Prostate gland (tissue), 2 donors: ENCODE data around the gene CHST3. TPM values are rescaled to one million over a fixed set of nuclear protein-coding genes. Genes with fewer than 3 reads are reported as not detected.
A peak's percentile ranks its signal among the peaks of the same experiment; 100 is the strongest.
"Not testable (repeated sequence)": the region's sequence is repeated elsewhere in the genome, so short reads cannot be mapped to it uniquely, and the experiment has no call there.

Source experiments
- DNase-seq: peaks from one replicate; pipeline ENCODE4 v3.0.0-alpha.2; 2019; ENCODE audit warnings: low spot score
- H3K27ac ChIP-seq, 2 donors: fragments of 200-600 bp; sonication (generic); 2 replicates each; pipeline ENCODE4 v1.5.1; 2017 to 2019
- H3K27me3 ChIP-seq: fragments of 200-600 bp; sonication (generic); replicated peaks from 2 replicates; pipeline ENCODE4 v1.5.1; 2019; ENCODE audit not compliant: insufficient read depth
- H3K36me3 ChIP-seq, 2 donors: fragments of 200-600 bp; sonication (generic); 1 replicate in 1 of 2; 2 replicates in 1 of 2; pipeline versions ENCODE4 v1.5.1 to v1.8.1; 2017 to 2019
- H3K4me1 ChIP-seq: fragments of 200-600 bp; sonication (generic); replicated peaks from 2 replicates; pipeline ENCODE4 v1.5.1; 2019
- H3K4me3 ChIP-seq, 2 donors: fragments of 200-600 bp; sonication (generic); 2 replicates each; pipeline ENCODE4 v1.5.1; 2017 to 2019
- H3K9me3 ChIP-seq: fragments of 200-600 bp; sonication (generic); 2 replicates; pipeline ENCODE4 v1.5.1; 2017
- CTCF ChIP-seq, 4 experiments: fragments of 200-600 bp in 2 of 4; fragments of 450-650 bp in 2 of 4; sonication (generic) in 2 of 4; IDR thresholded peaks; 1 replicate in 3 of 4; 2 replicates in 1 of 4; pipeline ENCODE4 v1.5.1; 2016 to 2019; ENCODE audit warnings: antibody characterized with exemption in 4 of 4, mild to moderate bottlenecking in 2 of 4, moderate library complexity in 2 of 4
- POLR2A ChIP-seq: fragments of 450-650 bp; IDR thresholded peaks from one replicate; pipeline ENCODE4 v1.6.1; 2016; ENCODE audit warnings: antibody characterized with exemption, mild to moderate bottlenecking
- POLR2AphosphoS5 ChIP-seq: sonication (generic); formaldehyde crosslinking; IDR thresholded peaks from one replicate; pipeline ENCODE4 v1.6.1; 2017; ENCODE audit warnings: antibody characterized with exemption
- WGBS: methylation state at CpG from one replicate; pipeline ENCODE4 v1.1.5; 2018; 5-methylcytosine and 5-hydroxymethylcytosine counted together
- intact Hi-C: fragments of 100-400 bp; cut with DNase I; formaldehyde crosslinking; loops from one replicate; pipeline ENCODE4 v1.14.2; 2022
- total RNA-seq, 2 donors: library from RNA; depleted of rRNA; stranded (reverse); fragments of >200 nt; gene quantifications; one replicate each; pipeline ENCODE4 v1.1.0, GENCODE V29; 2016

CHST3 gene
- total RNA-seq, 2 donors from 2014 or later: 16.5 to 197 TPM

GRCh38 chr10:72026278-72027111, 62.3 kb downstream of the CHST3 start:
- Histone ChIP-seq H3K36me3 (no peaks in the 10 kb centered on the region), H3K4me1 (no peaks in the 10 kb centered on the region), H3K9me3 (no peaks in the 10 kb centered on the region), H3K27me3 (no peaks in the 10 kb centered on the region), H3K27ac (peak overlapping the region; percentile 1 to 31), H3K4me3 (no peak overlapping the region)
- DNase-seq: no peak
- intact Hi-C loops: no loop called here
- WGBS: 82% methylated on average over 14 of the region's 14 CpGs
- TF ChIP-seq CTCF (IDR thresholded peaks at IDR 0.05) (no peak), POLR2AphosphoS5 (no peak), POLR2A (no peak)

DNA sequence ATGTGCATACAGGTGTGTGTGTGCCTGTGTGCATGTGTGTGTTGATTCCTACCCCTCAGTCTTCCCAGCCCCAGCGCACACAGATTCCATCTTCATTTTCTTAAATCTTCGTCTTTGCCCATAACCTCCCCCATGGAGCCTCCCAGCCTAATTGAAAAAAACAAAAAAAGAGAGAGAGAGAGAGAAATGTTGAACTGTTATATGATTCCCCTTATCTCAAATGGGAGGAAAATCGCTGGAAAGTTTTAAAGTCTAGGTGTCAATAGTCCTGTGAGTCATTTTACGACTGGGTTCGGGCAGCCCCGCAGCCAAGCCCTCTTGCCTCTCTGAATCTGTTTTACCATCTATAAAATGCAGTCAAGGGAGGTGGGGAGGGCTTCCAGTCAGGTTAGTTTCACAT, 63.3 kb downstream of the CHST3 start:
- no peaks in the 10 kb centered on the region for H3K27me3 ChIP-seq
- TF ChIP-seq CTCF (IDR thresholded peaks at IDR 0.05): no peak
- no peak for TF ChIP-seq POLR2A
- no peak for TF ChIP-seq POLR2AphosphoS5
- H3K4me1 ChIP-seq: no peaks in the 10 kb centered on the region
- no peaks in the 10 kb centered on the region for H3K36me3 ChIP-seq
- intact Hi-C loops: no loop called here
- H3K9me3 ChIP-seq: no peaks in the 10 kb centered on the region
- WGBS: 31% methylated on average over 6 of the region's 6 CpGs
- H3K27ac ChIP-seq: no peak overlapping the region
- no peak overlapping the region for H3K4me3 ChIP-seq
- no peak for DNase-seq

- no peak for DNase-seq
- intact Hi-C loops: no loop called here
- 89% methylated on average over 1 of the region's 1 CpG for WGBS
- TF ChIP-seq POLR2AphosphoS5: no peak
- Histone ChIP-seq H3K9me3 (no peaks in the 10 kb centered on the region), H3K27ac (no peak overlapping the region), H3K27me3 (no peaks in the 10 kb centered on the region), H3K4me3 (no peak overlapping the region), H3K4me1 (no peaks in the 10 kb centered on the region), H3K36me3 (no peaks in the 10 kb centered on the region)
Observed at GRCh38 chr10:72029414-72029813, 65.2 kb downstream of the CHST3 start.

GRCh38 chr10:72030762-72031543, 66.8 kb downstream of the CHST3 start:
- 78% methylated on average over 19 of the region's 19 CpGs for WGBS
- no peak for DNase-seq
- Histone ChIP-seq H3K4me3 (no peak overlapping the region), H3K4me1 (no peaks in the 10 kb centered on the region), H3K27me3 (no peaks in the 10 kb centered on the region), H3K27ac (peak overlapping the region; percentile 48 to 51), H3K9me3 (no peaks in the 10 kb centered on the region), H3K36me3 (no peaks in the 10 kb centered on the region)
- intact Hi-C loops: no loop called here
- TF ChIP-seq CTCF (IDR thresholded peaks at IDR 0.05) (no peak), POLR2A (no peak), POLR2AphosphoS5 (no peak)

GRCh38 chr10:72031706-72032105, 67.5 kb downstream of the CHST3 start:
- 91% methylated on average over 10 of the region's 10 CpGs for WGBS
- TF ChIP-seq CTCF (IDR thresholded peaks at IDR 0.05) (no peak), POLR2AphosphoS5 (no peak), POLR2A (no peak)
- DNase-seq: no peak

GRCh38 chr10:72032409-72033162, 68.4 kb downstream of the CHST3 start:
- H3K4me3 ChIP-seq, H3K27ac ChIP-seq, H3K36me3 ChIP-seq, H3K4me1 ChIP-seq, H3K27me3 ChIP-seq, H3K9me3 ChIP-seq, DNase-seq, intact Hi-C loops: not testable (repeated sequence)
- 87% methylated on average over 11 of the region's 11 CpGs for WGBS

More at GRCh38 chr10:72031706-72032105, 67.5 kb downstream of the CHST3 start:
- Histone ChIP-seq H3K27me3 (no peaks in the 10 kb centered on the region), H3K27ac (peak overlapping the region; percentile 48 to 51), H3K36me3 (no peaks in the 10 kb centered on the region), H3K9me3 (no peaks in the 10 kb centered on the region), H3K4me1 (no peaks in the 10 kb centered on the region), H3K4me3 (no peak overlapping the region)
- intact Hi-C loops: no loop called here
